Astrocyte of the spinal cord (primary cell): ENCODE measurements around the gene INPP5A.
"Not testable (repeated sequence)": the region's sequence is repeated elsewhere in the genome, so short reads cannot be mapped to it uniquely, and the experiment has no call there.

Source experiments
- DNase-seq: peaks from one replicate; pipeline ENCODE4 v3.0.0; 2011; ENCODE audit warnings: low read depth, low spot score
- H3K4me3 ChIP-seq: 2 replicates; pipeline ENCODE4 v1.5.1; 2011; ENCODE audit warnings: low read depth, mild to moderate bottlenecking, low read length, moderate library complexity
- CTCF ChIP-seq: IDR thresholded peaks from 2 replicates; pipeline ENCODE4 v1.5.1; 2012; ENCODE audit warnings: low read depth, mild to moderate bottlenecking, low read length, inconsistent platforms
- in situ Hi-C: cut with HindIII; loops from 2 replicates; pipeline ENCODE4 v1.10.0; 2017; ENCODE audit warnings: low sequenced_read_pairs

The INPP5A gene

GRCh38 chr10:132790934-132791829, 253.6 kb downstream of the INPP5A start:
- in situ Hi-C loops: no loop called here
- DNase-seq: no peak
- H3K4me3 ChIP-seq: no peak overlapping the region
- TF ChIP-seq CTCF: no peak

- DNase-seq, in situ Hi-C loops, H3K4me3 ChIP-seq: not testable (repeated sequence)
Observed at GRCh38 chr10:132792099-132792498, 254.5 kb downstream of the INPP5A start.

- in situ Hi-C loops: no loop called here
- H3K4me3 ChIP-seq: no peak overlapping the region
- TF ChIP-seq CTCF: no peak
- DNase-seq: no peak
Observed at GRCh38 chr10:132792796-132793195, 255.2 kb downstream of the INPP5A start.

GRCh38 chr10:132793213-132793612, 255.6 kb downstream of the INPP5A start:
- in situ Hi-C loops: no loop called here
- H3K4me3 ChIP-seq: no peak overlapping the region
- DNase-seq: no peak
- TF ChIP-seq CTCF: no peak

- in situ Hi-C loops: no loop called here
- TF ChIP-seq CTCF: no peak
- no peak for DNase-seq
- H3K4me3 ChIP-seq: no peak overlapping the region
Observed at GRCh38 chr10:132793871-132794849, 256.6 kb downstream of the INPP5A start.

GRCh38 chr10:132796846-132797245, 259.3 kb downstream of the INPP5A start:
- no peak for TF ChIP-seq CTCF
- no peak for DNase-seq
- in situ Hi-C loops: no loop called here
- no peak overlapping the region for H3K4me3 ChIP-seq

- DNase-seq, in situ Hi-C loops, H3K4me3 ChIP-seq: not testable (repeated sequence)
Observed at GRCh38 chr10:132797986-132798385, 260.4 kb downstream of the INPP5A start.
